Stimulated activated CD8-positive, alpha-beta memory T cell treated with anti-CD3 and anti-CD28 coated beads, Interleukin-4, amount 100 ng/mL, for 24 hours (primary cell): ENCODE data around the gene ZNF687.

Source experiments
- DNase-seq: peaks from one replicate; pipeline ENCODE4 v3.0.0-alpha.2; 2020; ENCODE audit warnings: low read depth

ZNF687 gene

DNA sequence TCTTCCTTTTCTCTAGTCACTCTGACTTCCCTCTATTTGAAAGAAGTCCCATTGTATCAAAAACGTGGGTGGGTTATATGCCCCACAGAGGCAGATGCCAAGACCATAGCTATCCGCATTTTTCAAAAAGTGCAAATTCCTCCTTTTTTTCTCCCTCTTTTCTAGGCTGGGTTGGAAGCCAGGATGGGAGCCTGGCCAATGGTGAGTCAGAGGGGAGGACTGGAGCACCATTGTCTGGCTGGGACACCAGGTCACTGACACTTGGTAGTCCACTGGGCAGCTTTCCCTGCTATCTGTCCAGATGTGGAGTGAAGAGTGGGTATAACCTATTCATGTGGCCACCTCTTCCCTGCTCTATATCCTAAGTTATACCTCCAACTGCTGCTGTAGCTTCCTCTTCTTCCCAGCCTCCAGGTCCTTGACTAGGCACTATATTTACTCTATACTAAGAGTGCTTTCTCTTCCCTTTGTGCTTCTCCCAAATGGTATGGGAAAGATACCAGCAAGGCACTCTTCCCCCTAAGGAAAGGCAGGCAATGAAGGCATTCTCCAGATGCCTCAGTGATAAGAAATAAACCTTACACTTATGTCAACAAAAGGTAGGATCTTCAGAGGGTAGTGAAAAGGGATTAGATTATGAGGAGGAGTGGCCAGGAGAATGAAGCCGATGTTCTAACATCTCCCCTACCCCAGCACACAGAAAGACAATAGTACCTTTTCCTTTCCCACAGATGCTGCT, 32.2 kb downstream of the ZNF687 start:
- no peak for DNase-seq

DNA sequence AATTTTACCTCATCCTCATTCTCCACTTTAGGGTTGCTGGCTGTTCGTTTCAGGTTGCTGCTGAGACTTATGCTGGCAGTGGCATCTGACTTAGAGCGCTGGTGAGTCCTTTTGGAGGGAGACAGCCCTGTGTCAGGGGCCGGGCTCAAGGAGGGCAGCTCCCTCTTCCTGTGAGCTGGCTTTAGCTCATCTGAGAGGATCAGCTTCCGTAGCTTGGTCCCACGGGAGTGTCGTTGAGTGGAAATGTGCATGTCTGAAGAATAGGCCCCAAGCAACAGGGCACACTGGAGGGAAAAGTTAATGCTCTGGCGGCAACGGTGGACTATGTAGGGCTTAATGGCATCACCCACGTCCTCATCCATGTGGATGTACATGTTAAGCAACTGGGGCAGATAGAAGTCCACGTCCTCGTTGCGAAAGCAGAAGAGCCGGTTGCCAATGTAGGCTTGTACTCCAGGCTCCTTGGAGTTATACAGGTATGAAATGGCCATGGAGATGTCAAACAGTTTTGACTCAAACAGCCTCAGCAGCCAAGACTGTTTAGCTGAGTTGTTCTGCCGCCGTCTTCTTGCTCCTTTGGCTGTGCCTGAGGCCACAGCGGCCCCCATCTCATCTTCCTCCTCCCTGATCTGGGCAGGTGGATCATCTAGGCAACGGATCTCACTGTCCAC, 33.6 kb downstream of the ZNF687 start:
- no peak for DNase-seq

DNA sequence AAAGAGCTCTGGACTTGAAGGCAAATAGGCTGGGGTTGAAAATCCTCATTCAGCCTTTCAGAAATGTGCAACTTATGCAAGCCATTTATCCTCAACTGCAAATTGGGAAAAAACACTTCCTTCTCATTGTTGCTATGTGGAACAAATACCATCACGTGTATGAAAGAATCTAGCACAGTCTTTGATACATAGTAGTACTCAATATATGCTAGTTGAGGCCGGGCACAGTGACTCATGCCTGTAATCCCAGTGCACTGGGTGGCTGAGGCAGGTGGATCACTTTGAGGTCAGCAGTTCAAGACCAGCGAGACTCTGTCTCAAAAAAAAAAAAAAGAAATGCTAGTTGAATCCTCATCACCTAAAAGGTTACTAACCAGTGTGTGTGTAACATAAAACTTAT, 36.9 kb downstream of the ZNF687 start:
- no peak for DNase-seq

DNA sequence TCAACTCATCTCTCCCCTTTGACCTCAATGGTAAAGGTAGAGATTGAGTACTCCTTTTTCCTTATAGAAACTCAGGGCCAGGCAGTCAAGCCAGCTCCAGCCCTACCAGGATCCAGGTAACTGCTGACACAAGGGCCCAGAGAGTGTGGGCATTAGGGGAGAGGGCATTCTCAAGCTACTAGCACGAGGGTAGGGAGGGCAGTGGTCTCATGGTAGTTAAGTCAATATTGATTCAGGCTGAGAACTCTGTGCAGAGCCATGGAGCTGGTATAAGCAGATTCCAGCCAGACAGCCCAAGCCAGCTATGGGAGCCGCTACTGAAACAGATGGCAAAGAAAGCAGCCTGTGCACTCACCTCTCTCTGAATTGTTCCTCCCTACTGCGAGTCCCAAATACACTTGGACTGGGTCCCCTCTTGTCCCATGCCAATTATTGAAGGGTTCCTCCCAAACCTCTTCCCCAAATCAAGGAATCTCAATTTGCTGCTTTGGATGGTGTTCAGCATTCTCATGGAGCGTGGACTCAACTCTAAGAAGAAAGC, 42.4 kb downstream of the ZNF687 start:
- DNase-seq = no peak

DNA sequence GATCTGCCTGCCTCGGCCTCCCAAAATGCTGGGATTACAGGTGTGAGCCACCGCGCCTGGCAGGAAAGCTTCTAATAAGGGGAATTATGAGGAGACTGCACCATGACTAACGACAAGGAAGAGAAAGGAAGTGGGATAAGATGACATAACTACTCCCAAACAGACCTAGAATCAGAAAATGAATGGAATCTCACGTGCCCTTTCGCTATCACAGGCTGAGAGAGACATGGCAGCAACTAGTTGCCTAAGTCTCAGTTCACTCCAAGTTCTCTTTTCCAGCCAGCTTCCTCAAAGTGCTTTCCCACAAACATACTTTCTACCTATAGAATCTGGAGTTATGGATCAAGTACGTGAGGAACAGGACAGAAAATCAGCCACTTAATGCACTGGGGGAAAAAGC, 43.1 kb downstream of the ZNF687 start:
- no peak for DNase-seq

DNA sequence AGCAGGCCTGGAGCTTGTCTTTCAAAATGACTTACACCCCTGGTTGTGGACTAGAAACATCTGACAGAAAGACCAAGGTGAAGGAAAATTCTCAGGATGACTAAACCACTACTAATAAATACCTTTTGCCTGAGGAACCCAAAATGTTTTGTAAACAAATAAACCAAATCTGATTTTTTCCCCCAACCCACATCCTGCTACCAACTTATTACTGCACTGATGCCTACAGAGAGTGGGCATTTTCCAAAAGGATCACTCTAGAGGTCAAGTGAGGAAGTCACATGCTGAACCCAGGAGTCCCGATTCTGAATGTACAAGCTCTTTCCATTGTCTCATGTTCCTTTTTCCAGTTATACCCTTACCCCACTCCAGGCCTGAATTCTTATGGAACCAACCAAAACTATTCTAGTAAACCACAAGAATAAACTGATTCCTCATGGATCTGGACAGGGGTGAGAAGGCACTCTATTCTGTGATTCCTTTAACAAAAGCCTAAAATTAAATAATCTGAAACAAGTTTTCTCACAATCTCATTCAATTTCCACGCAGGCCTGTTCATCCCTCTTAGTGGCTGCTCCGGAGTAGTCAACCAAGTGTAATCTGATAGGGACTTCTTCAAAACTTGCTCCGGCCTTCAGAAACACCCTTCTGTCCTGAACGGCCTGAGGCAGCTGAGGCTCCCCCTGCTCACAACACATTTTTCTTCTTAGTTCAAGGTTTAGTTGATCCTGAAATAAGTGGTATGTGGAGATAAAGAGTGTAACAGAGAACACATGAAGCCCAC, 43.7 kb downstream of the ZNF687 start:
- no peak for DNase-seq

DNA sequence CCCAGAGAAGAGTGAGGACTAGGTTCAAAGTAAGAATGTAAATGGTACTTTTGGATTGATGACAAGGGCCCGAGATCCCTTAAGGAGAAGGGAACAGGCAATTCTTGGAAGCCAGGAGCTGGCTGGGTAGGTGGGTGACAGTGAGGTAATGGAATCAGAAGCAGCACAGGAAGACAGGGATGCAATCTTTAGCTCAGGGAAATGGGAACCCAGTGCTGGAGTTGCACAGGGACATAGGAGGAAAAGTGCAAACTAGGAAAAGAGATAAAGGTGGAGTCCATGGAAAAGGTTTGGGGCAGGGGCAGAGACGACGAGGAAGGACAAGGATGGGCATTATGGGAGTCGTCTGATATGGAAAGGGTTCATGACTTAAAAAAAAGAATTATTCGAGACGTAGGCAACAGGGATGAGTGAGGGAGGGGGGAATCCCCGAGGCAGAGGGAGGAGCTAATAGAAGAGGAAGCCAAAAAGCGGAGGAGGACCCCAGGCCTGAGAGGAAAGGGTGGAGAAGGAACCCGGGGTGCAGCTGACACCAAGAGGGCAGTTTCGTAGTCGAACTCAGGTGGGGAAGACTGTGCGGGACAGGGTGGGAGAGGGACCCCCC, 44.6 kb downstream of the ZNF687 start:
- peak; percentile 34 for DNase-seq

DNA sequence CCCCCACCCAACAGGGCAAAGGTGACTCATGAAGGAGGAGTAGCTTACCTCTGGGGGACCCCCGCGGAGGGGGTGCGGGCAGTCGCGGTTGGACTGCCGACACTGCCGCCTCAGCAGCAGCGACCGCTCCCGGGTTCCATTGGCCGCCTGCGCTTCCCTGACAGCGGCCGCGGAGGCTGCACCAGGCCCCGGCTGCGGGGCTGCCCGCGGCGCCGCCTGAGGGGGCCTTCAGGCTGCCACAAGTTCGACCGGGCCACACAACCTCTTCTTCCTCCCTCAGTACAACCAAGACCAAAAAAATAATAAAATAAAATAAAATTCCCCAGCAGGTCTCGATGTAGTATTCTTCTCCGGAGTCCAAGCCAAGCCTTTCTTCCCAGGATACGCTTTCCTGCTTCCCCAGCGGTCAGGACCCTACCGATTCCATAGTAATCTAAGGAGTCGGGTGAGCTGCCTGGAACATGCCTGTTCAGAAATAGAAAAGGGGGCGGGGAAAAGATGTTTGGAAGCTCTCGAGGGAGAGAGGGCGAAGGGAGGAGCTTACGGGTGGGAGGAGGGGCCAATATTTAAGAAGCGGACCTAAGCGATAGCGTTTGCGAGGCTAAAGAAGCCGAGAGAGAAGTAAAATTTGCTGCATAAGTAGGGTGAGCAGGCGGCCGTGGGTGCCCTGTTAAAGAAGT, 45.3 kb downstream of the ZNF687 start, which contains the start of gene PI4KB:
Gene PI4KB (minus strand): TSS at position 194 of the 680 bp plus-strand sequence. CDS start 10,935 bp downstream, outside the sequence.
- peak; percentile 76 for DNase-seq

DNA sequence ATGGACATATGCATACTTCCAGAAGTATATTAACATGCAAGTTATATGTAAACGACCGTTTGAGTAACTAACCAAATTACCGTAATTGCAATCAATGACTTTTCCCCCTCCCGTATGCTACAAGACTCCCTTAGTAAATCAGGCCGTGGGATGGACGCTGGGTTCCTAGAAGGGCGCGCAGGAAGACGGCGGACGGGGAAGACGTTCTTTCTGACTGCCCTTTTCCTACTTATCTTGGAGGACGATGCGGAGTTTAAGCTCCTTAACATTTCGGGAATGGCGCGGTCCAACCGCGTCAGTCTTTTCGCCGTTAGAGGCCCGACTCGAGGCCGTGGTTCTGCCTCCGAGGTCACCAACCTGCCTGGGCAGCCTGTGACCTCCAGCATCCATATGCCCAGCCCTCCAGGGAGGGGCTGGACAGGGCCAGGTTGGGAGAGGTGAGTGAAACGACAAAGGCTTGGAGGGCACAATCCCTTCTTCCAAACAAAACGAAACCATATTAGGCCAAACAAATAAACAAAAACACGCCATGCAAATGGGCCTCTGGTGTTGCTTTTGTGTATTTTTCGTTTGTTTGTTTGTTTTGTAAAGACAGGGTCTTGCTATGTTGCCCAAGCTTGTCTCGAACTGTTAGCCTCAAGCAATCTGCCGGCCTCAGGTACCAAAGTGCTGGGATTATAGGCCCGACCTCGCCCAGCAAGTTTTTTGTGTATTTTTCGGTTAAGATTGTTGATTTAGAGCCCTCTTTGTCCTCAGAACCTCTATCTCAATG, 46.0 kb downstream of the ZNF687 start:
- DNase-seq = no peak

DNA sequence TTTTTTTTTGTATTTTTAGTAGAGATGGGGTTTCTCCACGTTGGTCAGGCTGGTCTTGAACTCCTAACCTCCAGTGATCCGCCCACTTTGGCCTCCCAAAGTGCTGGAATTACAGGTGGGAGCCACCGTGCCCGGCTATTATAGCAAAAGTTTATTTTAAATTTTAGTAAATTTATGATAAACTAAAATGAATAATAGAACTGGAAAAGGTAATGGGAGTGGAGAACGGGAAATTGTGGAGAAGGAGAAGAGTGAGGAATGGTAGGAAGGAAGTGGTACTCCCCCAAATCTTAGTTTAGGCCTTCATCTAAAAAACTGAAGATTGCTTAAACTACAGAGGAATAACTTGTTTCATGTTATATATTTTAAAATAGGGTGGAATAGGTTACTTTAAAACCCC, 52.7 kb downstream of the ZNF687 start:
- no peak for DNase-seq

DNA sequence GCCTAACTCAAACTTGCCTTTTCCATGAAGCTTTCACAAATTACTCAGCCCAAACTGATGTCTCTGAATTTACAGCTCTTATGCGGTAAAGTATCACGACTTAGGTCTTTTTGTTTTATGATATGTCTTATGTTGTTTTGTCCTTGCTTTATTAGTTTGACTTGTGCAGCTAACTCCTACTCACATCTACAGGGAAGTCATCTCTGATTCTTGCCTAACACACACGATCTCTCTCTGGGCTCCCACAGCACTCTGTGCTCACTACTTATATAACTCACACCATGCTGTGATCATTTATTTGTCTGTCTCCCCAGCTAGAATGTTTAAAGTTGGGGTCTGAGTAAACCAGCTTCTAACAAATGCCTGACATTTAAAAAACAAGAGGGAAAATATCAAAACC, 54.5 kb downstream of the ZNF687 start:
- DNase-seq = no peak

DNA sequence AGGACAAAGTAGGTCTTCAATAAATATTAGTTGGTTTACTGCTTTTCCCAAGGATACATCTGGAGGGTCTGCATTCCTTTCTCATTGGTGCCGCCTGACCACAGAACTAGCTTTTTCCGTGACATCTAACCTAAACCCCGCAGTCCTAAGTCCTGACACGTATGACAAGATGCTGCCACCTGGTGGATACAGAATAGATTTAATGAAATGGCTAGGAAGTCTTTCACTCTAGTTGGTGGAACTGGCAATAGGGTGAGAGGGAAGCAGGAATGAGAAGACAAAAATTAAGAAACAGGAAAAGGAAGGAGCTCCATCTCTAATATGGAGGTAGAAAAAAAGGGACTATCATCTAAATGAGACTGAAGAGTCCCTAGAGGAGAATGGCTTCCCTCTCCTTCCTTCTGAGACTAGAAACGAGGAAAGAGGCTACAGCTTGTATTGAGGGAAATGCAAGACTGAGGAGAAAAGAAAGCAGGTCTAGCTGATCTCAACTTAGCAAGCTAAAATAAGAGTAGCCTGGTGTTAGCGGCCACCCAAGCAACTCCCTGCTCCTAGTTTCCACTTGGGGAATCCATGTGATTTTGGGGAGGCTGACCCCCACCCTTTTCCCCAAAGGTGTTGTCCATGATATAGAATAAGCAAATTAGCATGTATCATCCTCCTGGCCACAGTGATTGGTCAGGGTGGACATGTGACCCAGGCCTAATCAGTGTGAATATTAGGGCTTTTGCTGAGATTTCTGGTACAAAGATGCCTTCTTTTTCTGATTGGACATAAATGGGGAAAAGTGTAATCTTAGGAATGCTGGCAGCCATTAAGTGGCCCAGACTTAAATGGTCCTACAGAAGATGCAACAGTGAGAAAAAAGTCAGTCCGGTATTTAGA, 59.0 kb downstream of the ZNF687 start:
- DNase-seq = peak; percentile 11
